BJ (cell line): ENCODE measurements around the gene GRB10. TPM values are rescaled to one million over a fixed set of nuclear protein-coding genes. Genes with fewer than 3 reads are reported as not detected.

Experiments
- CTCF ChIA-PET: fragments of 350-600 bp; formaldehyde crosslinking; extraction: SDS; loops from one replicate; lab custom pipeline; 2021; ENCODE audit warnings: antibody characterized with exemption, inconsistent platforms; lab: Yijun Ruan, JAX
- POLR2A ChIA-PET: fragments of 300-600 bp; sonication (Branson Sonifier 250); formaldehyde crosslinking; extraction: SDS; loops from one replicate; lab custom pipeline; 2021; ENCODE audit warnings: antibody characterized with exemption; lab: Charles Lee
- DNase-seq: peaks from one replicate; pipeline ENCODE4 v3.0.0-alpha.2; 2011; ENCODE audit warnings: low read depth
- H3K27me3 ChIP-seq: 2 replicates; pipeline ENCODE4 v1.6.0; 2011; ENCODE audit warnings: low read length; ENCODE audit not compliant: control insufficient read depth, insufficient read depth
- H3K36me3 ChIP-seq: 2 replicates; pipeline ENCODE4 v1.5.1; 2011; ENCODE audit warnings: low read length; ENCODE audit not compliant: control insufficient read depth, insufficient read depth
- H3K4me3 ChIP-seq: 2 replicates; pipeline ENCODE4 v1.5.1; 2011; ENCODE audit warnings: low read depth, mild to moderate bottlenecking, control low read depth, low read length
- CTCF ChIP-seq: IDR thresholded peaks from 2 replicates; pipeline ENCODE4 v1.5.1; 2011; ENCODE audit warnings: low read depth, mild to moderate bottlenecking, control low read depth, inconsistent platforms, low read length, moderate library complexity; ENCODE audit not compliant: insufficient read depth
- polyA plus RNA-seq: library from polyadenylated mRNA; depleted of rRNA; stranded (reverse); fragments of >200 nt; gene quantifications from 2 replicates; pipeline ENCODE4 v1.2.3, GENCODE V29; 2011

GRB10 gene
- polyA plus RNA-seq, 1 experiment = 8.5 TPM

GRCh38 chr7:50660040-50660829 lies 122.5 kb downstream of the GRB10 start:
- Histone ChIP-seq H3K27me3 (no peaks in the 10 kb centered on the region), H3K36me3 (peaks cover 8% of the 10 kb centered on the region), H3K4me3 (no peak overlapping the region)
- DNase-seq = no peak
- TF ChIP-seq CTCF = no peak
- POLR2A ChIA-PET = no interaction called here
- CTCF ChIA-PET = interaction anchor here (1.3 kb wide), 1 partner anchor 481 kb away, joined by 3 read pairs; no protein-coding TSS in a partner anchor

- Histone ChIP-seq H3K27me3 (no peaks in the 10 kb centered on the region), H3K36me3 (peaks cover 8% of the 10 kb centered on the region), H3K4me3 (no peak overlapping the region)
- ChIA-PET POLR2A (no interaction called here), CTCF (interaction anchor here (1.0 to 1.5 kb wide), 3 partner anchors 12 to 482 kb away, joined by 3 to 4 read pairs (median 3); no protein-coding TSS in a partner anchor)
- no peak for TF ChIP-seq CTCF
- DNase-seq = no peak
Measured at GRCh38 chr7:50659329-50659965, 123.2 kb downstream of the GRB10 start.

- no peak for DNase-seq
- Histone ChIP-seq H3K27me3 (no peaks in the 10 kb centered on the region), H3K4me3 (no peak overlapping the region), H3K36me3 (peaks cover 8% of the 10 kb centered on the region)
- TF ChIP-seq CTCF = no peak
- CTCF ChIA-PET = interaction anchor here (1.0 to 1.5 kb wide), 2 partner anchors 13 to 26 kb away, joined by 3 to 4 read pairs; no protein-coding TSS in a partner anchor
- POLR2A ChIA-PET = no interaction called here
Measured at GRCh38 chr7:50658696-50659095, 124.0 kb downstream of the GRB10 start.

GRCh38 chr7:50657912-50658311 lies 124.8 kb downstream of the GRB10 start:
- H3K27me3 ChIP-seq = no peaks in the 10 kb centered on the region
- DNase-seq = no peak
- H3K4me3 ChIP-seq = no peak overlapping the region
- ChIA-PET POLR2A (no interaction called here), CTCF (no interaction called here)
- H3K36me3 ChIP-seq = peaks cover 8% of the 10 kb centered on the region
- no peak for TF ChIP-seq CTCF

DNA sequence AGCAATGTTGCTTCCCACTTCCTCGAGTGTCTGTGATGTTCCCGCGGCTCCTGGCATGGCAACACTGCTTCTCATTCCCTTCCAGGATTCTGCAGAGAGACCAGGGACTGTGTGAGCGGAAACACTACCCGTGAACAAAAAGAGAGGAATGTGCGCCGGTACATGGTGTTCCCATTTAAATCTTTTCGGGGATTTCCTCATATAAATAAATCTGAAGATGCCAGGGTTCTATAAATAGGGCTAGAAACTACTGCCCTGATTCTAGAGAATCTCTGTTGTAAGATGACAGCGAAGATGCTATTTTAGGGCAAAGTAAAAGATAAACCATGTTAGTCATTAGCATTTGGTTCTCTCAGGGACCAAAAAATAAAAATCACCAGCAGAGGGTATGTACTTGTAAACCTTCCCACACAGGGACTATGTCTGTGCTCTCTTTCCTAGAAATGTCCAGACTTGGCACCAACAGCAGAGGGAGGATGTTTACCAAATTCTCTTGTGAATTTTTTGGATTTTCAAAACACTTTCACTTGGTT lies 125.3 kb downstream of the GRB10 start:
- peak; percentile 19; the same call in 1 of the 2 replicates for TF ChIP-seq CTCF
- H3K4me3 ChIP-seq = no peak overlapping the region
- POLR2A ChIA-PET = no interaction called here
- DNase-seq = peak; percentile 50
- H3K36me3 ChIP-seq = peaks cover 8% of the 10 kb centered on the region
- H3K27me3 ChIP-seq = no peaks in the 10 kb centered on the region
- CTCF ChIA-PET = interaction anchor here (0.7 to 2.0 kb wide), 3 partner anchors 19 to 189 kb away, joined by 3 to 6 read pairs (median 4); no protein-coding TSS in a partner anchor
